Fibroblast of peridontal ligament (primary cell): Measurements from ENCODE around the gene LAMA5.

Experiments used
- DNase-seq: peaks from one replicate; pipeline ENCODE4 v3.0.0-alpha.2; 2010; ENCODE audit errors: extremely low read depth

LAMA5 gene

DNA sequence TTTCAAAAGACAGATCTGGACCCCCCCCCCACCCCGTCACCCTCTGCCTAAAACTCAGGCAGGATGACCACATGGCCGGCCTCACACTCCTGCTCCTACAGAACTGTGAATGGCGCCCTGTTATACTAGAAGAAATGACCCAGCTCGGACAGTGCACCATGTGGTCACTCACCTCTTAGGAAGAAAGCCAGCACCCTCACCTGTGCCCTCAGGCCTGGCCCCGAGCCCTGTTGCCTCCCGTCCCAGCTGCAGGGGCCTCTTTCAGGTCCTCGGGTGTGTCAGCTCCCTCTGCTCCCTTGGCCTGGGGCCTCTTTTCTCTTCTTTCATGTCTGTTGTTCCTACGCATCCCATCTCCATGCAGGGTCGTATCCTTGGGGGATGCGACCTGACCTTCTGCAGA lies 105.0 kb downstream of the LAMA5 start:
- no peak for DNase-seq

- no peak for DNase-seq
Observed at GRCh38 chr20:62259294-62259565, 107.9 kb downstream of the LAMA5 start.
